Measurements from ENCODE around the gene TMEM198. TPM values are rescaled to one million over a fixed set of nuclear protein-coding genes. Genes with fewer than 3 reads are reported as not detected.

TMEM198 gene
- total and polyA plus RNA-seq, 9 of the 15 experiments (the other 6 are each of a cell fraction or from before 2014, with no cell fraction given), result 0.03 to 3.8 (median 1.0) TPM

- intact Hi-C loops (cut with micrococcal nuclease), result no loop called here
- Histone ChIP-seq H3K4me3 (no peak overlapping the region), H4K20me1 (replicated peaks; ENCODE audit: control insufficient read depth, insufficient read depth, low read length) (no peaks in the 10 kb centered on the region), H3K27ac (ENCODE audit: extremely low read depth, low read depth, low read length) (no peak overlapping the region), H3K9me1 (ENCODE audit: control insufficient read depth, insufficient read depth, low read length) (no peaks in the 10 kb centered on the region), H3K4me2 (ENCODE audit: insufficient read depth, low read length) (no peak overlapping the region), H3K4me1 (replicated peaks in 1 of 2; ENCODE audit: control insufficient read depth in 2 of 2, insufficient read depth in 2 of 2, low read length in 2 of 2) (peaks cover 35 to 59% of the 10 kb centered on the region in 2 experiments; a peak in 4 of 5 replicates), H3K9me3 (replicated peaks; ENCODE audit: control insufficient read depth, insufficient read depth, low read depth, low read length) (no peaks in the 10 kb centered on the region), H3K9ac (ENCODE audit: insufficient read depth in 1 of 2, low read depth in 2 of 2, low read length in 2 of 2) (no peak overlapping the region), H3K36me3 (ENCODE audit: control insufficient read depth, insufficient read depth, low read length) (peaks cover 8% of the 10 kb centered on the region; the same call in 1 of the 3 replicates), H3K27me3 (ENCODE audit: control insufficient read depth in 2 of 2, insufficient read depth in 2 of 2, low read length in 2 of 2) (no peaks in the 10 kb centered on the region), H2AFZ (ENCODE audit: low read depth, low read length) (no peak overlapping the region), H3K79me2 (ENCODE audit: control insufficient read depth, insufficient read depth, low read length) (peaks cover 7% of the 10 kb centered on the region)
- CTCF ChIA-PET (ENCODE audit: low intra/inter-chr PET ratio), result no interaction called here
- in situ Hi-C loops (cut with MboI), result no loop called here
- 50% methylated on average over 5 of the region's 5 CpGs for WGBS (ENCODE audit: insufficient coverage, low coverage, missing lambda C conversion rate)
- TF ChIP-seq KDM1A (IDR thresholded peaks at IDR 0.05) (peak in 1 of 2 experiments; percentile 12; a peak in 1 of 4 replicates), RBM25 (IDR thresholded peaks at IDR 0.05; ENCODE audit: low read depth, low read length, severe bottlenecking) (peak; percentile 79), SMAD2 (IDR thresholded peaks at IDR 0.05; ENCODE audit: low read depth, low read length) (no peak), BCOR (IDR thresholded peaks at IDR 0.05) (peak; percentile 19; the same call in 1 of the 2 replicates), ADNP (tag; IDR thresholded peaks at IDR 0.05) (peak; percentile 69; the same call in 1 of the 2 replicates)
- POLR2A ChIA-PET, result no interaction called here
- no peak for DNase-seq (ENCODE audit: extremely low read depth in 1 of 4, low spot score in 3 of 4)
- FAIRE-seq, result no peak
- BruUV-seq (replicated peaks), result no TSS peak
- ATAC-seq, result no peak
Measured at GRCh38 chr2:219573166-219573565, 29.3 kb downstream of the TMEM198 start.

GRCh38 chr2:219574484-219575311 is 30.9 kb downstream of the TMEM198 start:
- no peak overlapping the region for H3K4me2 ChIP-seq (ENCODE audit: insufficient read depth, low read length)
- BruUV-seq (replicated peaks), result no TSS peak
- H3K4me1 ChIP-seq (replicated peaks in 1 of 2; ENCODE audit: control insufficient read depth in 2 of 2, insufficient read depth in 2 of 2, low read length in 2 of 2), result peaks cover 40 to 59% of the 10 kb centered on the region in 2 experiments; a peak in 4 of 5 replicates
- H3K9me1 ChIP-seq (ENCODE audit: control insufficient read depth, insufficient read depth, low read length), result no peaks in the 10 kb centered on the region
- in situ Hi-C loops (cut with MboI) (no loop called here), intact Hi-C loops (cut with micrococcal nuclease) (no loop called here)
- CTCF ChIA-PET (ENCODE audit: low intra/inter-chr PET ratio), result no interaction called here
- ATAC-seq, result no peak
- peaks cover 5% of the 10 kb centered on the region; the same call in 1 of the 3 replicates for H3K36me3 ChIP-seq (ENCODE audit: control insufficient read depth, insufficient read depth, low read length)
- no peaks in the 10 kb centered on the region for H3K9me3 ChIP-seq (replicated peaks; ENCODE audit: control insufficient read depth, insufficient read depth, low read depth, low read length)
- H3K27me3 ChIP-seq (ENCODE audit: control insufficient read depth in 2 of 2, insufficient read depth in 2 of 2, low read length in 2 of 2), result no peaks in the 10 kb centered on the region
- no peak overlapping the region for H3K27ac ChIP-seq (ENCODE audit: extremely low read depth, low read depth, low read length)
- H3K4me3 ChIP-seq, result no peak overlapping the region
- WGBS (ENCODE audit: insufficient coverage, low coverage, missing lambda C conversion rate), result 56% methylated on average over 7 of the region's 22 CpGs
- peak in 1 of 4 experiments; percentile 18 for DNase-seq (ENCODE audit: extremely low read depth in 1 of 4, low spot score in 3 of 4)
- H3K9ac ChIP-seq (ENCODE audit: insufficient read depth in 1 of 2, low read depth in 2 of 2, low read length in 2 of 2), result peak overlapping the region in 1 of 2 experiments; percentile 77; a peak in 2 of 4 replicates
- H3K79me2 ChIP-seq (ENCODE audit: control insufficient read depth, insufficient read depth, low read length), result peaks cover 7% of the 10 kb centered on the region
- POLR2A ChIA-PET, result no interaction called here
- no peak overlapping the region for H2AFZ ChIP-seq (ENCODE audit: low read depth, low read length)
- no peaks in the 10 kb centered on the region for H4K20me1 ChIP-seq (replicated peaks; ENCODE audit: control insufficient read depth, insufficient read depth, low read length)
- FAIRE-seq, result no peak
- TF ChIP-seq MCM7 (IDR thresholded peaks at IDR 0.05) (no peak), RNF2 (IDR thresholded peaks at IDR 0.05) (no peak), NR0B1 (IDR thresholded peaks at IDR 0.05; ENCODE audit: partially characterized antibody) (no peak)

Measured in K562 (cell line).